GM12801 (cell line): ENCODE data around the gene PDIA2.

Experiments used
- CTCF ChIP-seq: IDR thresholded peaks from one replicate; pipeline ENCODE4 v1.5.1; 2011; ENCODE audit warnings: control low read depth; ENCODE audit not compliant: insufficient read length; ENCODE audit errors: extremely low read depth

PDIA2 gene

GRCh38 chr16:272633-273546 is 10.1 kb upstream of the PDIA2 start:
- TF ChIP-seq CTCF, result no peak

- TF ChIP-seq CTCF, result no peak
These were observed 9.2 kb upstream of the PDIA2 start for GRCh38 chr16:273547-274421.

GRCh38 chr16:275041-275641 is 7.8 kb upstream of the PDIA2 start:
- TF ChIP-seq CTCF, result no peak

- no peak for TF ChIP-seq CTCF
These were observed 7.2 kb upstream of the PDIA2 start, which contains the start of gene RGS11 for GRCh38 chr16:275786-276232. Gene RGS11, minus strand, starts transcription at chr16:275944. Its CDS starts 33 bp downstream, at chr16:275911.

- no peak for TF ChIP-seq CTCF
These were observed 6.4 kb upstream of the PDIA2 start for GRCh38 chr16:276426-277077.

GRCh38 chr16:278863-279366 is 4.0 kb upstream of the PDIA2 start:
- TF ChIP-seq CTCF, result no peak
